ENCODE data around the gene MPRIP.
"Not testable (repeated sequence)": the region's sequence is repeated elsewhere in the genome, so short reads cannot be mapped to it uniquely, and the experiment has no call there.

Gene MPRIP

GRCh38 chr17:17011043-17011907 lies 31.0 kb upstream of the MPRIP start:
- DNase-seq (ENCODE audit: low read depth) = peak; percentile 96

DNA sequence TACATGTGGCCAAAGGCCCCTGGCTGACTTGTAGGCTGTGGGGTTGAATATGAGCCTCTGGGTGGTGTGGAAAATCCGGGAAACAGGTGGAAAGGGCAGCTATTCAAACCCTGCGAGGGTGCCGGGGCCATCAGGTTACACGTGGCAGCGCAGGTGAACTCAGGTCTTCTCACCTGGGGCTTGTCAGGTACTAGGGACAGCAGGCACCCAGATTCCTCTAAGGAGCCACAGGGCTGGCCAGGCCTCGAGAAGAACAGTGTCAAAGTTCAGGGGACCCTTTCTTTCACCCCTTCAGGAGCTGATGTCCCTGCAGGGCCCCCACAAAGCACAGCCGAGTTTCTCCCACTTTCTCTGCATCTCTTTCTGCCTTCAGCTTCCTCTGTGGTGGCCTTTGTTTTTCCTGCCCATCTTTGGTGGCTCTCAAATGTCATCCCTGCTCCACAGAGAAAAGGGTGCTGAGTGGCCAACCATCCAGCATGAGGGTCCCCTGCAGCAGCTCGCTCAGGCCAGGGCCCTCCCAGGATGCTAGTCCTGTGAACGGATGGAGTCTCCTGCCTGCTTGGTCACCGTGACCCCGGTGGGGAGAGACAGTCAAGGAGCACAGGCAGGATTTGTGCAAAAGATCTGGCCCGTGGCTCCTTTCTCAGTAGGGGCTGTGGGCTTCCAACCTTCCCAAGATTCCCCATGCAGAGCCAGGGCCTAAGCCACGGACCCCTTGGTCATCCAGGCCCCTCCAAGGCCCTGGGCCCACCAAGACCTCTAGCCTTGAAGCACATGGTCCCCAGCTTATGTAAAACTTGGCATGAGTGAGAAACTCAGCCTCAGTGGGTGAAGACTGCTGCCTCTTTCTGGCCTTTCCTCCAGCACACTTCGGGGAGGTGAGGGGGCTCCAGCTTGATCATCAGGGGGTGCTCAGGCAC lies 28.2 kb upstream of the MPRIP start:
- DNase-seq (ENCODE audit: low read depth) = not testable (repeated sequence)

DNA sequence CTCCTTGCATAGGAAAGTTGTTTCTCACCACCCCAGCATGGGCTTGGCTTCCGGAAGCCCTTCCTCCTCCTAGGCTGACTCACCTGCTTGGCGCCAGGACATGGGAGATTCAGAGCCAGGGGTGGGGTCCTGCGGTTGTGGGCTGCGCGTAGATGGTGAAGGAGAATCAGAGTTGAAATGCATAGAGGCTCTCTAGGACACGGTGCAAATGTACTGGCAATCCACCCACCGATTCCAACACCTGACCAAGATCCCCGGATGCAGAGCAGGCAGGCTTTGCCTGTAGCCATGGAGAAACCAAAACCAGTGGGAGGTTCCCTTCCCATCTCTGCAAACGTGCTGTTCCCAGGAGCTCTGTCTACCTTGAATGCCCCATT lies 27.5 kb upstream of the MPRIP start:
- not testable (repeated sequence) for DNase-seq (ENCODE audit: low read depth)

GRCh38 chr17:17015230-17015629 lies 27.0 kb upstream of the MPRIP start:
- no peak for DNase-seq (ENCODE audit: low read depth)

DNA sequence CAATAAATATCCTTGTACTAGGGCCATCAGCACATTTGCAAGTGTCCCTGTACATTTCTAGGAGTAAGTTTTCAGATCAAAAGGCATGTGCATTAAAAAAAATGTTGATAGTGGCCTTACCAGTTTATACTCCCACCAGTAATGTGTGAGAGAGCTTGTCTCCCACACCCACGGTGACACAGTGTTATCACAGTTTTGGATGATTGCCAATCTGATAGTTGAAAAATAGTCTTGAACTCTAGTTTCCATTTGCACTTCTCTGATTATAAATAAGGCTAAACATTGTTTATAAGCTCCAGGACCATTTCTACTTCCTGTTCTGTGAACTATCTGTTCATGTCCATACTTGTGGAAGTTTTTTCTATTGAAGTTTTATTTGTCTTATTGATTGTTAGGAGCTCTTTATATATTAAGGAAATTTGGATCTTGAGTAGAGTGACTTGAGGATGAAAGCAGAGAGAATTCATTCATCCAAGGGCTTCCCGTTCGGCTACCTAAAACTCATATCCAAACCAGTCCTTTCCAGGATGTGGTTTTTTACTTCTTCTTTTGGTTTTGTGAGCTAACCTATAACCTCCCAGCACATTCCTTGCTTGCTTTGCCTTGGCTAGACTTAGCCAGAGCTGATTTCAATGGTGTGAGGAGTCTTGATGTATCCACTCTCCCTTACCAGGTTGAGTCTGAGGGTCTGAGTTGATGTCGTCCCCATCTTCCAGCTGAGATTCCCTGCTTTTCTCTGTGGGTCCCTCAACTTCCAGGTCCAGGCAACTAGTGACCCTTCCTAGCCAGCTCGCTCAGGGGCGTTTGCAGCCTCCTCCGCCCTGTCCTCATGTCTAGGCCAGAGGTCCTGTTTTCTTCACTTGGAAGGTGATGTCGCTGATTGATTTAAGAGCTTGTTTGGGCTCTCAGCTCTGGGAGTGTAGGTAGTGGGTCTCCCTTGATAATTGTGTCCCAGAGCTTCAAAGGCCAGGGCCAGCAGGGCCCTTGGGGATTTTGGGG lies 25.8 kb upstream of the MPRIP start:
- not testable (repeated sequence) for DNase-seq (ENCODE audit: low read depth)

DNA sequence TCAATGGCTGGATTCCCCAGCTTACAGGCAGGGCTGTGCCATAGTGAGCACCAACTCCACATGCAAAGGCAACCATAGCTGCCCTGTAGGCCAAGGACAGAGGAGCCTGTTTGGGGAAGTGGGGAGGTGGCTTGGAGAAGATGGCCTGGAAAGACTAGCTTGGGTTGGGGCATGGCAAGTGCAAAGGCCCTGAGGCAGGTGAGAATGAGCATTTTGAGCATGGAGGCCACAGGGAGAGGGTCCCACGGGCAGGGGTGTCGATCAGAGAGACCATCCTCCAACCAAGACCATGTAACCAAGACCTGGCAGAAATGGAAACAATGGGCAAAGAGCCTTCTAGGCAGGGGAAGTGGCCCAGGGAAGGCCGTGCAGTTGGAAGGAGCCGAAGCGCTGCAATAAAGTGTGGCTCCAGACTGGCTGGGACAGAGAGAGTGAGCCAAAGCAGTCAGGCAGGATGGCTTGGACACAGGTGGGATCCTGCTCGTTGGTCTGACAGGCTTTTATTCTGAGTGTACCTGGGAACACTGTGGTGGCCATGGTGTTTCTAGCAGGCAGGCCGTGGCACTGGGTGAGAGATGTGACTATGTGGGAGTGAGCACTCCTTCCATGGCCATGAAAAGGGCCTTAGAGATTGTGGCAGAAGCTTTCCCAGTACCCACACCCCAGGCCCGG lies 24.8 kb upstream of the MPRIP start:
- DNase-seq (ENCODE audit: low read depth) = no peak

- DNase-seq (ENCODE audit: low read depth) = no peak
Observed at GRCh38 chr17:17018021-17018441, 24.2 kb upstream of the MPRIP start.

- no peak for DNase-seq (ENCODE audit: low read depth)
Observed at GRCh38 chr17:17018612-17019429, 23.4 kb upstream of the MPRIP start.

DNA sequence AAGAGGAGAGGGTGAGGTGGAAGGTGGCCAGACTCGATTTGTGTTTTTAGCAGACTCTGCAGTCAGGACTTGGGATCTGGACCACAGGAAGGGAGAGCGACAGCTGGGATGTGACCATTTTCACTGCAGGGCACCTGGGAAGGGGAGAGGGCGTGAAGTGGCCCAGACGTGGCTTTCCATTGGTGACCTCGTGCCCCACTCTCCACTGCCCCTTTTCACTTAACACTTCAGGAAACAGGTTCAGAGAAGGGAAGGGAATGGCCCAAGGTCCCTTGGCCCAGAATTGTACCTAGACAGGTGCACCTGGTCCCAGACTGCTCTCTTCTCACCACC lies 22.9 kb upstream of the MPRIP start:
- DNase-seq (ENCODE audit: low read depth) = no peak

GRCh38 chr17:17019891-17020456 lies 22.3 kb upstream of the MPRIP start:
- no peak for DNase-seq (ENCODE audit: low read depth)

- no peak for DNase-seq (ENCODE audit: low read depth)
Observed at GRCh38 chr17:17020821-17021193, 21.4 kb upstream of the MPRIP start.

- peak; percentile 48 for DNase-seq (ENCODE audit: low read depth)
Observed at GRCh38 chr17:17021194-17021863, 20.9 kb upstream of the MPRIP start.

- DNase-seq (ENCODE audit: low read depth) = no peak
Observed at GRCh38 chr17:17022011-17022410, 20.2 kb upstream of the MPRIP start.

DNA sequence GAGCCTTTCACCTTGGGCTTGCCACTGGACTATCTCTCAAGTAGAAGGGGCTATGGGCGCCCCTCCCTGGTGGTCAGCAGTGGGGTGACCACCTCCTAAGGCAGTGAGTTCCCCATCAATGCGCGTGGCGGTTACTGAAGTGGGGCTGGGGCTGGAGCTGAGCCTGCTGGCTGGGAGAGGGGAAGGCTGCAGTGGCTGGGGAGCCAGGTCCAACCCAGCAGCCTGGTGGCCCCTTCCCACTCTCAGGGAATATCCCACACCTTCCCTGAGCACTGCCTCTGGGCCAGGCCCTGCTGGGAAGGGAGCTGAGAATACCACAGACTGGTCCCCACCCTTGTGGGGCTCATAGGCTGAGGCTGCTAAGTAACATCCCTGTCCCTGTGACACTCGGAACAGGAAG lies 19.8 kb upstream of the MPRIP start:
- DNase-seq (ENCODE audit: low read depth) = no peak

DNA sequence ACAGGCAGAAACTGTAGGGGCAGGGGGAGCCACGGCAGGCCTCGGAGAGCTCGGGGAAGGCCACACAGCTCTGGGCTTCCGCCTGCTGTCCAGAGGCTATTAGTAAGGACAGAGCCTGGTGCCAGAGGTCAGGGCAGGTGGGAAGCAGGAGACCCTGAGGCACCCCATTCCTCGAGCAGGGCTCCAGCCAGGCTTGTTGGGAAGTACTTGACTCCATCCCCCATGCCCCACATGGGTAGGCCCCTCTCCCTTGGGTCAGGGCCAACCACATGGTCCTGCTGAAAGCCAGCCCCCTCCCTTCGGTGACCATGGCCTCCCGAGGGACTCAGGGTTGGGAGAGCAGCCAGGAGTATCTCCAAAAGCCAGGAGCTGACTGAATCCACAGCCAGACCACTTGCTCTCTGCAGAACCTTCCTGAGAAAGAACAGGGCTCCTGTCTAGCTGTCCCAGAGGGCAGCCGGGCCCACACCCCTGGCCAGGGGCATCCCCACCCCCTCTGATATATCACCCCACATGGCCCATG lies 17.4 kb upstream of the MPRIP start:
- no peak for DNase-seq (ENCODE audit: low read depth)

DNA sequence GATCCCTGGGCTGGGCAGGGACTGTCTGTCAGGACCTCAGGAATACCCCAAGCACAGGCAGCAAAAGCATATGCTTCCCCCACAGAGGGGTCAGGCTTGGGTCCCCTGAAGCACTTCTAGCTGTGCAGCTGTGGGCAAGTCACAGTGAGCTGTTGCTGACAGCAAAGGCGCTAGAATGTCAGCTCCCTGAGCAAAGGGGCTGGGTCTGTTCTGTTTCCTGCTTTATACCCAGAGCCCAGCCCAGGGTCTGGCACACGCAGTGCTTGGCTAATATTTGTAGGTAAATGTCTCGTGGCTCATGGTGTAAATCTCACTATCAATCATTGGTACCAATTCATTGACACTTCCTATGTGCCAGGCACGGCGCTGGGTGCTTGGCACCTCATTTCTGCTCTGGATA lies 16.6 kb upstream of the MPRIP start:
- no peak for DNase-seq (ENCODE audit: low read depth)

DNA sequence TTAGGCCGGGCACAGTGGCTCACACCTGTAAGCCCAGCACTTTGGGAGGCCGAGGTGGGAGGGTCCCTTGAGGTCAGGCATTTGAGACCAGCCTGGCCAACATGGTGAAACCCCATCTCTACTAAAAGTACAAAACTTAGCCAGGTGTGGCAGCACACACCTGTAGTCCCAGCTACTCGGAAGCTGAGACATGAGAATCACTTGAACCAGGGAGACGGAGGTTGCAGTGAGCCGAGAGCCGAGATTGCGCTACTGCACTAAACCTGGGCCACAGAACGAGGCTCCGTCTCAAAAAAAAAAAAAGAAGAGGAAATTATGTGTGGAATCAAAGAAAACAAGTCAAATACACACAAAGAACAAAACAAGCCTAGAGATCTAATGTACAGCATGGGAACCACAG lies 16.1 kb upstream of the MPRIP start:
- DNase-seq (ENCODE audit: low read depth) = no peak

DNA sequence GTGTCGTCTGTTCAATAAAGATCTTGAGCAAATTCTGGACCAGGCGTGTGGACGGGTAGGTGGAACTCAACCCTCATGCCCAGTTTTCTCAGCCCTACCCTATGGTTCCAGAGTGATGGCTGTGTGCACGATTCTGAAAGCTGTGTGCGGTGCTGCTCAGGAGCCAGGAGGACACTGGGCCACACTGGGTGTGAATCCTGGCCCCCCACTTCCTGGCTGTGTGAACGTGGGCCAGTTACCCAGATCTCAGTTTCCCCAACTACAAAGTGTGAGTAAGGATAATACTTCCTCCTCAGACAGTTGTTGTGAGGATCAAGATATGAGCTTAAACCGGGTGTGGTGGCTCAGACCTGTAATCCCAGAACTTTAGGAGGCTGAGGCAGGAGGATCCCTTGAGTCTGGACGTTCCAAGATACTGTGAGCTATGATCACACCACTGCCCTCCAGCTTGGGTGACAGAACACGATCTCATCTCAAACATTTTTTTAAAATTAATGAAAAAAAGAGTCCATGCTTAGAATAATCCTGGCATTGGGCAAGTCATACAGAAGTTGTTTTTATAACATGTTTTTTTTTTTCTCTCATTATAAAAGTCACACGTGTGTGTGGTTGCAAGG lies 14.7 kb upstream of the MPRIP start:
- DNase-seq (ENCODE audit: low read depth) = no peak

All from HS-27A (cell line).